Brain microvascular endothelial cell (primary cell): Measurements from ENCODE around the gene JMJD1C.

Experiments
- DNase-seq: peaks from one replicate; pipeline ENCODE4 v3.0.0-alpha.2; 2020
- H3K27ac ChIP-seq: fragments of 250-450 bp; sonication (Bioruptor Pico); 2 replicates; pipeline ENCODE4 v1.5.1; 2020; ENCODE audit warnings: mild to moderate bottlenecking, moderate library complexity
- H3K27me3 ChIP-seq: fragments of 250-450 bp; sonication (Bioruptor Pico); replicated peaks from 2 replicates; pipeline ENCODE4 v1.5.1; 2020; ENCODE audit warnings: mild to moderate bottlenecking
- H3K36me3 ChIP-seq: fragments of 250-450 bp; sonication (Bioruptor Pico); replicated peaks from 2 replicates; pipeline ENCODE4 v1.5.1; 2020; ENCODE audit warnings: mild to moderate bottlenecking
- H3K4me3 ChIP-seq: 2 replicates; pipeline ENCODE4 v1.5.1; 2011; ENCODE audit warnings: low read depth, mild to moderate bottlenecking, control low read depth, low read length, moderate library complexity
- CTCF ChIP-seq: IDR thresholded peaks from 2 replicates; pipeline ENCODE4 v1.5.1; 2011; ENCODE audit warnings: low read depth, mild to moderate bottlenecking, moderate library complexity, low read length, control low read depth, inconsistent platforms; ENCODE audit errors: missing control alignments
- in situ Hi-C: cut with HindIII; loops from 2 replicates; pipeline ENCODE4 v1.10.0; 2017; ENCODE audit warnings: low sequenced_read_pairs, low pct_ligation_motif_present

Gene JMJD1C

GRCh38 chr10:63376560-63377304 lies 89.0 kb downstream of the JMJD1C start:
- Histone ChIP-seq H3K4me3 (peak overlapping the region; percentile 26), H3K27me3 (no peaks in the 10 kb centered on the region), H3K36me3 (no peaks in the 10 kb centered on the region), H3K27ac (peak overlapping the region; percentile 72)
- DNase-seq: peak; percentile 43
- in situ Hi-C loops: no loop called here
- TF ChIP-seq CTCF: no peak

GRCh38 chr10:63375859-63376258 lies 89.9 kb downstream of the JMJD1C start:
- no peaks in the 10 kb centered on the region for H3K36me3 ChIP-seq
- H3K27me3 ChIP-seq: no peaks in the 10 kb centered on the region
- DNase-seq: peak; percentile 38
- H3K27ac ChIP-seq: peak overlapping the region; percentile 72
- H3K4me3 ChIP-seq: no peak overlapping the region
- in situ Hi-C loops: no loop called here
- TF ChIP-seq CTCF: no peak

GRCh38 chr10:63375458-63375857 lies 90.3 kb downstream of the JMJD1C start:
- peak overlapping the region; percentile 72 for H3K27ac ChIP-seq

GRCh38 chr10:63374991-63375390 lies 90.8 kb downstream of the JMJD1C start:
- Histone ChIP-seq H3K27ac (peak overlapping the region; percentile 72), H3K27me3 (no peaks in the 10 kb centered on the region), H3K4me3 (no peak overlapping the region), H3K36me3 (no peaks in the 10 kb centered on the region)
- no peak for TF ChIP-seq CTCF
- peak; percentile 44 for DNase-seq
- in situ Hi-C loops: no loop called here

More at GRCh38 chr10:63375458-63375857, 90.3 kb downstream of the JMJD1C start:
- Histone ChIP-seq H3K4me3 (no peak overlapping the region), H3K27me3 (no peaks in the 10 kb centered on the region), H3K36me3 (no peaks in the 10 kb centered on the region)
- no peak for TF ChIP-seq CTCF
- no peak for DNase-seq
- in situ Hi-C loops: no loop called here

- Histone ChIP-seq H3K36me3 (no peaks in the 10 kb centered on the region), H3K4me3 (no peak overlapping the region), H3K27ac (no peak overlapping the region), H3K27me3 (no peaks in the 10 kb centered on the region)
- no peak for TF ChIP-seq CTCF
- no peak for DNase-seq
- in situ Hi-C loops: no loop called here
Measured at GRCh38 chr10:63373176-63373575, 92.6 kb downstream of the JMJD1C start.

GRCh38 chr10:63369711-63370110 lies 96.1 kb downstream of the JMJD1C start:
- H3K4me3 ChIP-seq: no peak overlapping the region
- H3K36me3 ChIP-seq: no peaks in the 10 kb centered on the region
- in situ Hi-C loops: no loop called here
- no peaks in the 10 kb centered on the region for H3K27me3 ChIP-seq
- TF ChIP-seq CTCF: no peak
- H3K27ac ChIP-seq: no peak overlapping the region
- DNase-seq: no peak
